Right lobe of liver (tissue), 6 donors: ENCODE measurements around the gene HSPA6. TPM values are rescaled to one million over a fixed set of nuclear protein-coding genes. Genes with fewer than 3 reads are reported as not detected.
A peak's percentile ranks its signal among the peaks of the same experiment; 100 is the strongest.
"Not testable (repeated sequence)": the region's sequence is repeated elsewhere in the genome, so short reads cannot be mapped to it uniquely, and the experiment has no call there.

Experiments used
- ATAC-seq, 4 donors: fragments of 200-7000 bp; cut with Tn5 transposase; one replicate each; pipeline ENCODE4 v1.9.1; 2020; ENCODE audit warnings: mild to moderate bottlenecking in 4 of 4, moderate library complexity in 4 of 4
- DNase-seq, 3 donors: peaks; one replicate each; pipeline ENCODE4 v3.0.0-alpha.2; 2020
- H3K27ac ChIP-seq, 3 donors: fragments of 200-600 bp; one replicate each; pipeline ENCODE4 v1.8.0; 2022
- H3K27me3 ChIP-seq, 2 donors: fragments of 200-600 bp; one replicate each; pipeline ENCODE4 v1.8.0; 2022
- H3K36me3 ChIP-seq, 4 donors: fragments of 200-600 bp; sonication (generic) in 1 of 4; one replicate each; pipeline versions ENCODE4 v1.5.1 to v1.8.0; 2017 to 2022; ENCODE audit warnings: control low read depth in 1 of 4
- H3K4me1 ChIP-seq, 4 donors: fragments of 200-600 bp; sonication (generic) in 1 of 4; one replicate each; pipeline versions ENCODE4 v1.5.1 to v1.8.0; 2017 to 2022; ENCODE audit warnings: control low read depth in 1 of 4
- H3K4me3 ChIP-seq, 3 donors: fragments of 200-600 bp; one replicate each; pipeline ENCODE4 v1.8.0; 2022
- H3K9me3 ChIP-seq, 4 donors: fragments of 200-600 bp; sonication (generic) in 1 of 4; one replicate each; pipeline versions ENCODE4 v1.5.1 to v1.8.0; 2017 to 2022; ENCODE audit warnings: control low read depth in 1 of 4
- CTCF ChIP-seq, 4 donors: fragments of 200-600 bp in 3 of 4; fragments of 450-650 bp in 1 of 4; IDR thresholded peaks; one replicate each; pipeline versions ENCODE4 v1.5.1 to v1.8.0; 2016 to 2022; ENCODE audit warnings: antibody characterized with exemption in 4 of 4, mild to moderate bottlenecking in 2 of 4
- POLR2A ChIP-seq: fragments of 450-650 bp; IDR thresholded peaks from one replicate; pipeline ENCODE4 v1.6.1; 2017; ENCODE audit warnings: antibody characterized with exemption, mild to moderate bottlenecking
- WGBS: methylation state at CpG from one replicate; pipeline ENCODE4 v1.1.6; 2018; ENCODE audit warnings: low coverage, low lambda C conversion rate; ENCODE audit not compliant: insufficient coverage; ENCODE audit errors: missing lambda C conversion rate; 5-methylcytosine and 5-hydroxymethylcytosine counted together
- intact Hi-C, 2 donors: fragments of 100-400 bp; cut with DNase I; formaldehyde crosslinking; loops; one replicate each; pipeline versions ENCODE4 v1.11.2 to v1.14.1; 2022
- total RNA-seq, 6 experiments: library from RNA; depleted of rRNA in 2 of 6; stranded (reverse); fragments of >200 nt in 2 of 6; fragmentation: NEBNext Ultra II Directional in 3 of 6; extraction: Animal tissue kit (Norgen Biotek cat#: 25700) in 3 of 6; gene quantifications; one replicate each; pipeline versions ENCODE4 v1.1.0 to v1.2.4, GENCODE V29; 2016 to 2023
- donor health status: DM: no; HTN: yes; CAD: no.
- donor health status: DM: no; HTN: no; CAD: no.
- donor health status: DM: no; HTN: no; CAD: no.
- donor health status: DM: no; HTN: yes; CAD: no.
- donor health status: DM: no; HTN: yes; CAD: no.

The HSPA6 gene
- total RNA-seq, 6 experiments from 2014 or later: 0.59 to 3.1 (median 1.6) TPM

GRCh38 chr1:161532644-161533567, 8.6 kb downstream of the HSPA6 start:
- H3K27me3 ChIP-seq, H3K9me3 ChIP-seq, H3K4me3 ChIP-seq, H3K4me1 ChIP-seq, H3K36me3 ChIP-seq, intact Hi-C loops, DNase-seq: not testable (repeated sequence)
- TF ChIP-seq POLR2A: peak; percentile 12
- ATAC-seq: peak in 2 of 4 donors; percentile 2 to 14
- H3K27ac ChIP-seq: peak overlapping the region in 1 of 3 donors; percentile 34
- WGBS: 51% methylated on average over 9 of the region's 16 CpGs

- DNase-seq, H3K4me1 ChIP-seq, intact Hi-C loops, H3K9me3 ChIP-seq, H3K4me3 ChIP-seq, H3K27ac ChIP-seq, ATAC-seq, H3K27me3 ChIP-seq, H3K36me3 ChIP-seq: not testable (repeated sequence)
- 71% methylated on average over 6 of the region's 7 CpGs for WGBS
These were observed 12.8 kb downstream of the HSPA6 start for GRCh38 chr1:161537068-161537669.

- intact Hi-C loops, H3K27me3 ChIP-seq, ATAC-seq, H3K27ac ChIP-seq, H3K4me1 ChIP-seq, DNase-seq, H3K9me3 ChIP-seq, H3K4me3 ChIP-seq, H3K36me3 ChIP-seq: not testable (repeated sequence)
- 86% methylated on average over 7 of the region's 7 CpGs for WGBS
These were observed 14.7 kb downstream of the HSPA6 start for GRCh38 chr1:161538925-161539479.

GRCh38 chr1:161539731-161540569, 15.6 kb downstream of the HSPA6 start:
- peak; percentile 70 to 86 (median 72) for ATAC-seq
- 6% methylated on average over 21 of the region's 41 CpGs for WGBS
- H3K9me3 ChIP-seq, H3K4me1 ChIP-seq, intact Hi-C loops, H3K27me3 ChIP-seq, H3K36me3 ChIP-seq: not testable (repeated sequence)
- Histone ChIP-seq H3K27ac (peak overlapping the region in 2 of 3 donors; percentile 25 to 47), H3K4me3 (peak overlapping the region; percentile 26 to 55 (median 39))
- peak; percentile 73 to 82 (median 76) for DNase-seq
- TF ChIP-seq POLR2A: peak; percentile 27
- TF ChIP-seq CTCF (IDR thresholded peaks at IDR 0.05): peak in 1 of 4 donors; percentile 5

- DNase-seq, H3K27me3 ChIP-seq, H3K36me3 ChIP-seq, H3K9me3 ChIP-seq, H3K4me1 ChIP-seq, intact Hi-C loops: not testable (repeated sequence)
- peak; percentile 22 to 38 (median 31) for ATAC-seq
- Histone ChIP-seq H3K4me3 (peak overlapping the region in 1 of 3 donors; percentile 55), H3K27ac (peak overlapping the region in 2 of 3 donors; percentile 25 to 47)
- 52% methylated on average over 10 of the region's 10 CpGs for WGBS
These were observed 16.2 kb downstream of the HSPA6 start for GRCh38 chr1:161540570-161540960.

GRCh38 chr1:161542091-161542559, 17.8 kb downstream of the HSPA6 start:
- H3K27me3 ChIP-seq, intact Hi-C loops, H3K4me3 ChIP-seq, H3K9me3 ChIP-seq, DNase-seq, H3K27ac ChIP-seq, H3K4me1 ChIP-seq, H3K36me3 ChIP-seq: not testable (repeated sequence)
- ATAC-seq: peak in 2 of 4 donors; percentile 9 to 11
- WGBS: 42% methylated on average over 5 of the region's 5 CpGs

GRCh38 chr1:161543125-161543524, 18.8 kb downstream of the HSPA6 start:
- H3K4me3 ChIP-seq, H3K9me3 ChIP-seq, H3K36me3 ChIP-seq, H3K4me1 ChIP-seq, H3K27ac ChIP-seq, H3K27me3 ChIP-seq, DNase-seq, intact Hi-C loops: not testable (repeated sequence)
- WGBS: 63% methylated on average over 1 of the region's 1 CpG
- ATAC-seq: peak in 1 of 4 donors; percentile 24

GRCh38 chr1:161545005-161545731, 20.8 kb downstream of the HSPA6 start:
- intact Hi-C loops, H3K27me3 ChIP-seq, H3K36me3 ChIP-seq, DNase-seq, H3K9me3 ChIP-seq, ATAC-seq, H3K4me1 ChIP-seq, H3K4me3 ChIP-seq: not testable (repeated sequence)
- H3K27ac ChIP-seq: peak overlapping the region in 2 of 3 donors; percentile 8 to 24
- 57% methylated on average over 9 of the region's 11 CpGs for WGBS
